A172 (cell line): ENCODE measurements around the gene CTNNA2. TPM values are rescaled to one million over a fixed set of nuclear protein-coding genes. Genes with fewer than 3 reads are reported as not detected.

Experiments used
- DNase-seq: peaks from one replicate; pipeline ENCODE4 v3.0.0-alpha.2; 2015; ENCODE audit warnings: low spot score
- total RNA-seq: library from RNA; depleted of rRNA; stranded (reverse); fragments of >200 nt; shearing (Covaris generic); gene quantifications from 2 replicates; pipeline ENCODE4 v1.2.3, GENCODE V29; 2014

The CTNNA2 gene
- total RNA-seq, 1 experiment from 2014 or later = 0.31 TPM

DNA sequence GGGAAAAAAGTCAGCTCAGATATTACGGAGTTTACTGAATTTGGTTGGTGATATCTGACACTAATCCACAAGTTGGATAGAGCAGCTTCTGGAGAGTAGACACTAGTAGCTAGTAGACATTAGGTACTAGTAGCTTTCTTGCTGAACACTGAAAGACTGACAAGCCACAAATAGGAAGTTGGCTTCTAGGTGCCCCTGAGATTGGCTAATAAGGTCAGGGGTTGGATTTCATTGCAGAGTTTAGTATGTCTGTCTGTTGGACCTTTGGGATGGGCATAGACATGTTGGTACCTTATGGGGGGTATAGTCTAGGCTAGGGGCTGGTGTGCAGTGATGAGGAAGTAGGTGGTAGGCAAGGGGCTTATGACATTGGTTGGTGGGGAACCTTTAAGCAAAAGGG lies 956.6 kb downstream of the CTNNA2 start:
- DNase-seq = no peak

- no peak for DNase-seq
Measured at GRCh38 chr2:80473069-80473468, 960.2 kb downstream of the CTNNA2 start.

DNA sequence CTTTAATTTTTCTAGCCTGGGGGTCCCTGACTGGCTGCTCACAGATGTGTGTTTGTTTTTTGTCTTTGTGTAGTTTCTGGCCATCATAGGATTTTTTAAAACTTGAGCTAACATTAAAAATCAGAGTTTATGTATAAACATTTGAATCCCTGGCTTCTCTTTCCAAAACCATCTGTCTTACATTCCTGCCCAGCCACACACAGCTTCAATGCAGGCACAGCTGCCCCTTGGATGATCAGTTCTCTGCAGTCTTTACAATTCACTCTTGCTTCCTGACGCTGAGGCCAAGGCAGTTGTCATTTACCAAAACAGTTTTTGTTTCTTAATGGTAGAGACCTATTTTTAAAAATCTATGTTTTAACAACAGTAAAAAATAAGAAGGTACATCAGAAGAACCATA lies 960.9 kb downstream of the CTNNA2 start:
- no peak for DNase-seq

DNA sequence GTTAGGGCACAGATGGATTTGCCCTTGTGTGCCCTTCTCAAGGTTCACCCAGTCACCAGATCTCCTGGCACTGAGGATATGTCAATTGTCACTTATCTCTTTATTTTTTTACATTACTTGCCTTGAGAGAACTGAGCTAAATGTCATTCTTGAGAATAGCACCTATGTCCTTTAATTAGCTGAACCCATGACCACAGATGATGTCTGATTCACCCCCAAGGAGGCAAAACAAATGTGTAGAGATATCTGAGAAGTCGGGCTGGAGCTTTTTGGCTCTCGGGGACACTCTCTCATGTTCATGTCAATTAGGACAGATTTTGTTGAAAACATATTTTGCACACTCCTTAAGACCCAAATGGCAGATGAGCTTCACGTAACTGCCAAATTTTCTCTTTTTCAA lies 963.1 kb downstream of the CTNNA2 start:
- no peak for DNase-seq

DNA sequence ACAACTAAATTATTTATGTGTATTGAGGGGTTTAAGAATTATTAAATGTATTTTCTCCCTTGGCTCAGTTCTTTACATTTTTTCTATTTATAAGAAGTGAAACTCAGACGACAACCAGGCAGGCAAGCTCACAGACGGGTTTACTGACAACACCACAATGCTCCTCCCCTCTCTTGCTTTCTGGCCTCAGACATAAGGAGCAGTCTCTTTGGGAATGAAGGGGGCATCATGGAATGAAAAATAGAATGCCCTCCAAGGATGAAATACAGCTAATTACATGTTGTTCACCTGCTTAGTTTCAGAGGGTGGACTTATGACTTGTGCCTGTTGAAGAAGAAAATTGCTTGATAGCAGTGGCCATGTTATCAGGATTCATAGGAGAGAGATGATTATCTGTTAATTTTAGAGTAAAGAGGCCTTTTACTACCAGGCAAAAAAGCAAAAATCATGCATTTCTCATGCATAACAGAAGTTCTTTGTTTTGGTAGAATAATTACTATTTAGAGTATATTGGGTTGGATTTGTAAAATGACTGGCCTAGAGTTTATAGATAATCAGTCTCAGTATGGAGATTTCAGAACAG lies 963.8 kb downstream of the CTNNA2 start:
- DNase-seq = no peak

DNA sequence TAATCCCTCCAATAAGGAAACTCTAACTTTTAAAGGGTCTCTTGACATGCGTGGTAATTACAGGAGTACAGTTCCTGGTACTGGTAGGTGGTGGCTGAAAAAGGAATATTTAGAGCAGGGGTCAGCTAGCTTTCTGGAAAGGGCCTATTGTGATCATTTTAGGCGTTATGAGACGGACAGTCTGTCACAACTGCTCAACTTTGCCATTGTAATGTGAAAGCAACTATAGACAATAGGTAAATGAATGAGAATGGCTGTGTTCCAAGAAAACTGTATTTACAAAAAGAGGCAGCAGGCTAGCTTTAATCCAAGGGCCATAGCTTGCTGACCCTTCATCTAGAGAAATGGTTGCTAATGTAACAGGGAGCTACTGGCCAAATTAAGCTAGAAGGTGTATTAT lies 969.4 kb downstream of the CTNNA2 start:
- no peak for DNase-seq

DNA sequence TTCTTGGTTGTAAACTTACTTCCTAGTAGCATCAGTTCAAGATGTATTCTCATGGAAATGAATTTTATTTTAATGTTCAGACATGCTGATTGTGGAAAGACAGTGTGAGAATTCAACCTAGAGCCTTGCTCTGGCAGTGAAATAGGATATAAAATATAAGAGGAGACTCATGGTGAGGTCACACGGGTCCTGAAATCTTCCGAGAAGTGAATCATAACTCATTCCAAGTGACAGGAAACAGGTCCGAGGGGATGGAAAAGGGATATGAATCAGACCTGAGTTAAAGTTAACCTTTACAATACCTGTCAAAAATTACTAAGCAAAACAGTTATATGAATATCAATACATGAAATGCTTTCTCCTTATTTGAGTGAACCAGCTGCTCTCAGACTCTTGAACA lies 976.9 kb downstream of the CTNNA2 start:
- peak; percentile 89 for DNase-seq

- DNase-seq = no peak
Measured at GRCh38 chr2:80490964-80491363, 978.1 kb downstream of the CTNNA2 start.

DNA sequence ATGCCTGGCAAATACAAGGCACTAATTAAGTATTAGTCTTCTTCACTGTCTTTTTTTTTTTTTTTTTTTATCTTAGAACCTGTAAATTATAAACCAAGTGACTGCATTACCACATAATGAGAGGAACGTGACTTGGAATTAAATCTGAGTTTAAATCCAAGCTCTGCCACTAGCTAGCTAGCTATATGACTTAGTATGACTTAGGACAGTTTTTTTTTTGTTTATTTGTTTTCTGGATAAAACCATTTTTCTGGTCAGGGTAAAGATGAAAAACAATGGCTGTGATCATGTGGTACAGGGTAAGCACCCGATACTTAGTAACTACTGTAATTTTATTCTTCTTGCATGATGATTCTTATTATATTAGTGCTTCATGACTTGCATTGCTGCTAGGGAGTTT lies 983.5 kb downstream of the CTNNA2 start:
- peak; percentile 16 for DNase-seq

GRCh38 chr2:80496775-80497174 lies 983.9 kb downstream of the CTNNA2 start:
- DNase-seq = peak; percentile 84

DNA sequence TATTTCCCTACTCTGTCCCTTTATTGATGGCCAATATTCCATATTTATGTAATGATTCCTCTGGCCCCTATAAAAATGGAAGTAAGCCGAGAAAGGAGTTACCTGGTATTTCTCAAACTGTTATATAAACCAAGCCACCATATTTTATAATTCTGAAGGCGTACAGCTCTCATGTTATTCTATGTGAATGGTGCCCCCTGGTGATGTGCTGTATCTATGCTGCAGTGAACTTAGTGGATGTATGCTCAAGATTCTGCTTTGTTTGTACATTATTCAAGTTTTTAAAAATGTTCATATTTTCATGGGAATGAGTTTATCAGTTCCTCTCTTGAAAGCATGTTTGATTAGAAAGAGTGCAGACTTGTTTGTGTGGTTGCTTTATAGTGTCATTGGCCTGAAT lies 986.2 kb downstream of the CTNNA2 start:
- peak; percentile 64 for DNase-seq

GRCh38 chr2:80501874-80502624 lies 989.2 kb downstream of the CTNNA2 start:
- no peak for DNase-seq

DNA sequence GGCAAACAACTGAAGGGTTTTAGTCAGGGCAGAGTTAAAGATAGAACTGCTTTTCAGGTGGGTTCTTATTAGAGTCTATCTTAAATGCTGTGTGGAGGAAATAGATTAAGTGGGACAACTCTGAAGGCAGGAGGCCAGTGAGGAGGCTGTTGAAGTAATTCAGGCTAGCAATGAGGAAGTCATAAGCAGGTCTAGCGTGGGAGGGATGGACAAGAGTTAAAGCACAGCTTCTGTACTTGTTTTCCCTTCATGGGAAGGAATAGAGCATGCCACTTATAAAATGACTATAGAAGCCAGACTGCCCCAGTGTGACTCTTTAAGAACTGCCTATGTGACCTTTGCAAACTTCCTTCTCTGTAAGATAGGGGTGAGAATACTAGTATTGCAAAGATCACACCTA lies 993.7 kb downstream of the CTNNA2 start:
- DNase-seq = no peak

- DNase-seq = no peak
Measured at GRCh38 chr2:80510716-80511115, 997.9 kb downstream of the CTNNA2 start.

- DNase-seq = no peak
Measured at GRCh38 chr2:80515964-80516363, 1003.1 kb downstream of the CTNNA2 start.

DNA sequence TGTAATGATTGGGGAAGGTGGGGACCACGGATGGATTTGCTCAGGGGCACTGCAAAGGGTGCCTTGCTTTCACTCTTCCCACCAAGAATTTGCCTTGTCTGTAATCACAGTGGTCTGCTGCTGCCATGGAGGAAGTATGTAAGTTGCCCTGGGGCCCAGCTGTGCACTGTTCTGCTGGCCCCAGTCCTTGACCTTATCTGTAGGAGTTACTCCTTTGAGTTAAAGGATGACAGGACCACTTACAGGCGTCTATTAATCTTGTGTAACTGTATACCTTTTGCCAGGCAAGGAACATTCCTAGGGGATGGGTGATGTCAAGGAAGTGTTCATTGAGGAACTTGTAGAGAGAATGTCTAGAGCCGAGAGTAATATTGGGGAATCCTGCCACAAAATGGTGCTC lies 1004.5 kb downstream of the CTNNA2 start:
- no peak for DNase-seq

DNA sequence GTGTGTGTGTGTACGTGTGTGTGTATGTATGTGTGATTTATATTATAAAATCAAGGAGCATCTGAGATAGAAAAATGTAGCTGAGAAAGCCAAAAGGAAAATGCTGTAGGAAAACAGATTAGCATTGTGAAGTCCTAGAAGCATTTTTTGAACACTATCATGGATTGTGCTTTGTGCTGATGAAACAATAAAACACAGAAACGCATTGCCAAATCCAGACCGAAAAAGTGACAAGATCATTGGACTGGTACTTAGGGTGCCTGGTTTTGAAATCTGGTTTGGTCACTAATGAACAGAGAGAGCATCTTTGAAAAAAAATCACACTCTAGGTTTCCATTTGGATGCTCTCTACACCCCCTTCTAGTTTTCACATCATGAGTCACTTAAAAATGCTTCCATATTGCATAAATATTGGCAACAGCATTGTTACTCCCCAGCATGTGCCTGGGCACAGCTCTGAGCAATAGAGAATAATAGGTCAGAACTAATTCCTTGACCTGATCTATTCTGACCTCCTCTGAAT lies 1006.3 kb downstream of the CTNNA2 start:
- DNase-seq = no peak

- no peak for DNase-seq
Measured at GRCh38 chr2:80519699-80520291, 1006.9 kb downstream of the CTNNA2 start.

DNA sequence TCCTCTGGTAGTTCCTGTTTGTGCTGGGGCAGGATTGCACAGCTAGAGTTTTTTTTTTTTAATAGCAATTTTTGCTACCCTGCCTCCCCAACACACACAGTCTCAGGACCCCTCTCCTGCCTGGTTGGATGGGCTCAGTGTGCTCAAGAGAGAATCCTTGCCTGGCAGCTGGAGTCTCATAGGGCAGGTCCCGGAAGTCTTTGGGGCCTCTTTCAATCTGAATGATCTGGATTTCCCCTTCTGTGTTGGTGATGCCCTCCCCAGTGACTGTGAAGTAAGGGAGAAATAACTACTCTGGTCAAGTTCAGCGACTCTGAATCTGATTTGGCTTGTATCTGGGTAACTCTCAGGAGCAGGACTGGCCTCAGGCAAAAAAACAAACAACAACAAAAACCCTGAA lies 1012.3 kb downstream of the CTNNA2 start:
- DNase-seq = no peak

DNA sequence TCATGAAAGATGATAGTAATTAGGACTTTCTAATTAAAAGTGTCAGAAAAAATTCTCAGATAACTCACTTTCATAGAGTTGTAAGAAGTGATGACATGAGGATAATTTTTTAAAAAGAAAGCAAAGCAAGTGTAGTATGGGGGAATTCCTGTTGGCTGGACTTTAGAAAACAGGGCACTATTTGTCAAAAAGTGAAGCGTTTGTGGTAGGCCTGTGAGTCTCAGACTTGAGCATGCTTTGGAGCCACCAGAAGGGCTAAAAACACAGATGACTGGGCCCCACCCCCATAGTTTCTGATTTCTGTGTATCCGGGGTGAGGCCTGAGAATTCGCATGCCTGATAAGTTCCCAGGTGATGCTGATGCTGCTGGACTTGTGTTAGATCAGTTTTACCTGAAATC lies 1014.3 kb downstream of the CTNNA2 start:
- no peak for DNase-seq

- DNase-seq = no peak
Measured at GRCh38 chr2:80529466-80530165, 1016.8 kb downstream of the CTNNA2 start.

GRCh38 chr2:80530442-80531064 lies 1017.7 kb downstream of the CTNNA2 start:
- DNase-seq = no peak
